ENCODE measurements around the gene CCDC85C.

Gene CCDC85C

GRCh38 chr14:99628887-99629618, 25.0 kb upstream of the CCDC85C start:
- DNase-seq, result peak; percentile 84

GRCh38 chr14:99627510-99628381, 23.7 kb upstream of the CCDC85C start:
- no peak for DNase-seq

GRCh38 chr14:99627100-99627499, 23.1 kb upstream of the CCDC85C start:
- DNase-seq, result no peak

GRCh38 chr14:99626041-99626648, 22.1 kb upstream of the CCDC85C start:
- DNase-seq, result no peak

- no peak for DNase-seq
Measured at GRCh38 chr14:99625476-99625875, 21.5 kb upstream of the CCDC85C start.

GRCh38 chr14:99624971-99625370, 21.0 kb upstream of the CCDC85C start:
- peak; percentile 79 for DNase-seq

- no peak for DNase-seq
Measured at GRCh38 chr14:99624024-99624423, 20.0 kb upstream of the CCDC85C start.

GRCh38 chr14:99621948-99622347, 17.9 kb upstream of the CCDC85C start:
- DNase-seq, result no peak

- DNase-seq, result peak; percentile 87
Measured at GRCh38 chr14:99619835-99620834, 16.1 kb upstream of the CCDC85C start.

GRCh38 chr14:99616832-99617800, 13.1 kb upstream of the CCDC85C start:
- DNase-seq, result peak; percentile 31

- DNase-seq, result no peak
Measured at GRCh38 chr14:99615497-99616157, 11.6 kb upstream of the CCDC85C start.

- DNase-seq, result peak; percentile 89
Measured at GRCh38 chr14:99612738-99613330, 8.8 kb upstream of the CCDC85C start.

- DNase-seq, result peak; percentile 97
Measured at GRCh38 chr14:99612071-99612737, 8.2 kb upstream of the CCDC85C start.

- no peak for DNase-seq
Measured at GRCh38 chr14:99611646-99612045, 7.6 kb upstream of the CCDC85C start.

- DNase-seq, result peak; percentile 58
Measured at GRCh38 chr14:99609245-99610170, 5.5 kb upstream of the CCDC85C start.

GRCh38 chr14:99608591-99608990, 4.6 kb upstream of the CCDC85C start:
- no peak for DNase-seq

- DNase-seq, result peak; percentile 48
Measured at GRCh38 chr14:99606359-99606758, 2.4 kb upstream of the CCDC85C start.

- DNase-seq, result peak; percentile 97
Measured at GRCh38 chr14:99605299-99605961, 1.4 kb upstream of the CCDC85C start.
